HAP-1 (cell line): ENCODE results near the gene PRM2.
A peak's percentile ranks its signal among the peaks of the same experiment; 100 is the strongest.

Experiments used
- DNase-seq, 2 experiments: peaks; one replicate each; pipeline ENCODE4 v3.0.0-alpha.2; 2016 to 2020; ENCODE audit warnings: low spot score in 2 of 2
- H3K27me3 ChIP-seq: fragments of 250-450 bp; sonication (Bioruptor Pico); 2 replicates; pipeline ENCODE4 v1.5.1; 2020; ENCODE audit warnings: low read depth, mild to moderate bottlenecking, moderate library complexity
- H3K36me3 ChIP-seq: fragments of 250-450 bp; sonication (Bioruptor Pico); replicated peaks from 2 replicates; pipeline ENCODE4 v1.5.1; 2020; ENCODE audit warnings: mild to moderate bottlenecking
- H3K4me1 ChIP-seq: fragments of 250-450 bp; sonication (Bioruptor Pico); 2 replicates; pipeline ENCODE4 v1.5.1; 2020; ENCODE audit warnings: mild to moderate bottlenecking
- H3K4me3 ChIP-seq: fragments of 250-450 bp; sonication (Bioruptor Pico); 2 replicates; pipeline ENCODE4 v1.5.1; 2020; ENCODE audit warnings: mild to moderate bottlenecking, moderate library complexity
- H3K9me3 ChIP-seq: fragments of 250-450 bp; sonication (Bioruptor Pico); 2 replicates; pipeline ENCODE4 v1.5.1; 2020; ENCODE audit warnings: mild to moderate bottlenecking, moderate library complexity
- in situ Hi-C: fragments of 300-500 bp; cut with MboI; formaldehyde crosslinking; loops from 3 replicates; pipeline ENCODE4 v1.14.3; 2020; ENCODE audit warnings: low sequenced_read_pairs, inconsistent platforms, mixed read lengths

The PRM2 gene

DNA sequence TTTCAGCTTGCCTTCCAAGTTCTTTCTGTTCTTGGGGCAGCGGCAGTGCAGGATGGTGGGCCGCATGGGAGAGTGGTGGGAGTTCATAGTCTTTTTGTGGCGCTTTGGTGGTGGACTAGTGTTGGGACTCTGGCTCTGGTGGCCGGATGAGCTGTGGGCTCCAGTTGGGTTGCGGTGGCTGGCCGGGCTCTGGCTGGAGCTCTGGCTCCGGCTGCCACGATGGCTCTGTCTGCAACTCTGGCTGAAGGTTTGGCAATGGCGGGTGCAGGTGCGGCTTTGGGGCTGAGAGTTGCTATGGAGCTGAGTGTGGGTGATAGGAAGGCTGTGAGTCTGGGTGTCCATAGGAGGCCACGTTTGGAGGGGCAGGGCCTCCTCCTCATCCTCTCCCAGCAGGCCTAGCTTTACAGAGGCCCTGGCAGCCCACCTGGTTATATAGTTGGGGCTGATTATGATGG lies 7.3 kb downstream of the PRM2 start, which contains the start of gene TNP2:
Gene TNP2 (minus strand): TSS at position 405 of the 455 bp plus-strand sequence. CDS start 63 bp downstream, at position 342.
- Histone ChIP-seq H3K36me3 (no peaks in the 10 kb centered on the region), H3K27me3 (no peaks in the 10 kb centered on the region), H3K4me1 (no peaks in the 10 kb centered on the region), H3K9me3 (no peaks in the 10 kb centered on the region), H3K4me3 (no peak within 1 kb of the TSS)
- DNase-seq, result no peak
- in situ Hi-C loops, result no loop called here

DNA sequence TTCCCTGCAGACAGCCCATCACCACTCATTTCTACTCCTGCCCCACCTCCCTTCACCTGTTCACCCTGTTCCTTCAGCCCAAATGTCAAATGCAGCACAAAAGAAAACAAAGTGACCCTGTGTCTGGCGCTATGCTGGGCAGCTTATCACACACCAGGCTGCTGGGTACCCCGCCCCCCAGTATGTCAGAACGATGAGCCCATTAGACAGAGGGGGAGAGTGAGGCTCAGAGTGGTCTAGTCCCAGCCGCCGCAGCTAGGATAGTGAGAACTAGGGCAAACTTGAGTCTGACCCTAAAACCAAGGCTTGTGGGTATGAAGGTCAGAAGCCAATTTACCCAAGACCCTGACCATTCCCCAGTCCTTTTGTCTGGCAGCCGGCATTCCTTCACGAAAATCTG lies 11.2 kb downstream of the PRM2 start:
- H3K4me3 ChIP-seq, result no peak overlapping the region
- H3K9me3 ChIP-seq, result no peaks in the 10 kb centered on the region
- H3K4me1 ChIP-seq, result no peaks in the 10 kb centered on the region
- H3K27me3 ChIP-seq, result no peaks in the 10 kb centered on the region
- H3K36me3 ChIP-seq, result no peaks in the 10 kb centered on the region
- no peak for DNase-seq
- in situ Hi-C loops, result no loop called here

DNA sequence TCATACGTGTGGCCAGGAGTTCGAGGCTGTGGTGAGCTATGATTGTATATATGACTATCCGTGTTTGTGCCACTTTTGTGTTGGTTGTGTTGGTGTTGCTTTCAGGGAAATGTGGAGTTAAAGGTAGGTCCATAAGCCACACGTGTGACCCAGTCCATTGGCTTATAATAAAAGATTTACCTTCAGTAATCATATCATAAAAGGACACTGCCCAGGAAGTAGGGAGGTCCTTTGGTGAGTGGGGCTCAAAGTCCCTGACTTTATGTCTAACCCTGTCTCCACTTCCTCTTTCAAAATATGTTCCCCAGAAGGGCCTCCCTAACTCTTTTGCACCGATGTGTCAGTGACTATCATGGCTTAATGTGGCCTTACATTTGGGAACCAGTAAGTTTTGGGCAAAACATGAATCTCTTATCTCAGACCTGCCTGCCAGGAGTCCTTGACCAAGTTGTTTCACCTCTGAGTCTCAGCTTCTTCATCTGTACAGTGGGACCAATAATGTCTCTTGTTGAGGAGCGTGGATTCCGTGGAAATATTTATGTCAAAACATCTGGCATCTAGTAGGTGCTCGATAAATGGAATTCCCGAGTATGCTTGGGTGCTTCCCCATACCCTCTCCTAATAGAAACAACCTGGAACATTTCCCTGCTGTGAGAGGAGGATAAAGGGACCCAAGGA lies 12.0 kb downstream of the PRM2 start:
- H3K27me3 ChIP-seq, result no peaks in the 10 kb centered on the region
- no peaks in the 10 kb centered on the region for H3K9me3 ChIP-seq
- DNase-seq, result no peak
- in situ Hi-C loops, result loop anchor here (5.0 kb wide), 1 partner anchor 297 kb away; no protein-coding TSS in a partner anchor
- no peaks in the 10 kb centered on the region for H3K36me3 ChIP-seq
- H3K4me1 ChIP-seq, result no peaks in the 10 kb centered on the region
- no peak overlapping the region for H3K4me3 ChIP-seq

DNA sequence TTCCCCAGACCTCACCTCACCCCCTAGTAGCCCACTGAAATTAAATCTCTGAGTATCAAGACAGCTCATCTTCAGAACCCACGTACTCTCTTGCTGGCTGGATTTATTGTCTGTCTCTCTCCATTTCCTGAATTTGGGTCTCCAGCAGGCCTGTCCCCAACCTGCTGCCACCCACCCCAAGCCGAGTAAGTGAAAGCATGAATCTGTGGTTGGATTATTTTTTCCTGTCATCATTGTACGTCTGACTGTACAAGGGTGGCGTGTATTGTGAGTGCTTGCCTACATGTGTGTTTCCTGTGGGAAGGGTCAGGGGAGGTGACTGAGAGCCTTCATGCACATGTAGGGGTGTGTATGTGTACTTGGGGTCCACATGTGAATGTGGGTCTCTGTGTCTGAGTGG lies 12.5 kb downstream of the PRM2 start:
- Histone ChIP-seq H3K36me3 (no peaks in the 10 kb centered on the region), H3K4me3 (no peak overlapping the region), H3K9me3 (no peaks in the 10 kb centered on the region), H3K4me1 (no peaks in the 10 kb centered on the region), H3K27me3 (no peaks in the 10 kb centered on the region)
- no peak for DNase-seq
- in situ Hi-C loops, result loop anchor here (5.0 kb wide), 1 partner anchor 296 kb away; no protein-coding TSS in a partner anchor

DNA sequence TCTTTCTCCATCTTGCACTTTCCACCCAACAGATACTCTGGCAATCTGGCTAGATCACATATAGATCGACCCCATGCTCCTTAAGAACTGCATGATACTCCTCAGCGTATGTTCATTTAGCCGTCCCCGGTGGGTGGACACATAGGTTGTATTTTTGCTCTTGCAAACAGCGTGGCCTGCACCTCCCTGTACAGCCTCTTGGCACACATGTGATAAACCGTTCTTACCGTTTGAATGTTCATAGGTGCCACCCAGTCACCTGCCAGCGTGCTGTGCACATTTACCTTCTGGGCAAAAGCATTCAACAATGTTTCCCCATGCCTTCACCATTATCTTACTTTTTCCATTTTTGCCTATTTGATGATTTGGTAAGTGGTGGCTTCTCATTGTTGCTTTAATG lies 13.4 kb downstream of the PRM2 start:
- H3K36me3 ChIP-seq, result no peaks in the 10 kb centered on the region
- H3K4me3 ChIP-seq, result no peak overlapping the region
- no peaks in the 10 kb centered on the region for H3K9me3 ChIP-seq
- in situ Hi-C loops, result loop anchor here (5.0 kb wide), 1 partner anchor 296 kb away; no protein-coding TSS in a partner anchor
- H3K27me3 ChIP-seq, result no peaks in the 10 kb centered on the region
- no peaks in the 10 kb centered on the region for H3K4me1 ChIP-seq
- no peak for DNase-seq

DNA sequence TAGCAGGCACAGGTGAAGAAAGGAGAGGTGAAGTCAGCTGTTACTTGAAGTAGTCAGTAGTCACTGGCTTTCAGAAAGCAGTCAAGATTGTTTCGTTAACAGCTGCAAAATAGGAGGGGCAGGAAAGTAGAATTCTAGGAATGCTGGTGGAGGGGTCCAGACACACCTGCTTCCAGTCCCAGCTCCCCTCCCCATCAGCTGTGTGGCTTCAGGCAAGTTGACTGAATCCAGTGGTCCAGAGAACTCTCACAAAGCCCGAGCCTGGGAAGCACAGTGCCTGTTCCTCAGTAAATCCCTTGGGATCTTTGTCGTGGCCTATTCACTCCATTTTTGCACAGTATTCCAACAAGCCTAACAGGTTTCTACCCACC lies 15.7 kb downstream of the PRM2 start:
- in situ Hi-C loops, result loop anchor here (5.0 kb wide), 1 partner anchor 293 kb away; no protein-coding TSS in a partner anchor
- Histone ChIP-seq H3K36me3 (no peaks in the 10 kb centered on the region), H3K4me1 (peaks cover 4% of the 10 kb centered on the region), H3K4me3 (no peak overlapping the region), H3K27me3 (no peaks in the 10 kb centered on the region), H3K9me3 (no peaks in the 10 kb centered on the region)
- DNase-seq, result no peak

DNA sequence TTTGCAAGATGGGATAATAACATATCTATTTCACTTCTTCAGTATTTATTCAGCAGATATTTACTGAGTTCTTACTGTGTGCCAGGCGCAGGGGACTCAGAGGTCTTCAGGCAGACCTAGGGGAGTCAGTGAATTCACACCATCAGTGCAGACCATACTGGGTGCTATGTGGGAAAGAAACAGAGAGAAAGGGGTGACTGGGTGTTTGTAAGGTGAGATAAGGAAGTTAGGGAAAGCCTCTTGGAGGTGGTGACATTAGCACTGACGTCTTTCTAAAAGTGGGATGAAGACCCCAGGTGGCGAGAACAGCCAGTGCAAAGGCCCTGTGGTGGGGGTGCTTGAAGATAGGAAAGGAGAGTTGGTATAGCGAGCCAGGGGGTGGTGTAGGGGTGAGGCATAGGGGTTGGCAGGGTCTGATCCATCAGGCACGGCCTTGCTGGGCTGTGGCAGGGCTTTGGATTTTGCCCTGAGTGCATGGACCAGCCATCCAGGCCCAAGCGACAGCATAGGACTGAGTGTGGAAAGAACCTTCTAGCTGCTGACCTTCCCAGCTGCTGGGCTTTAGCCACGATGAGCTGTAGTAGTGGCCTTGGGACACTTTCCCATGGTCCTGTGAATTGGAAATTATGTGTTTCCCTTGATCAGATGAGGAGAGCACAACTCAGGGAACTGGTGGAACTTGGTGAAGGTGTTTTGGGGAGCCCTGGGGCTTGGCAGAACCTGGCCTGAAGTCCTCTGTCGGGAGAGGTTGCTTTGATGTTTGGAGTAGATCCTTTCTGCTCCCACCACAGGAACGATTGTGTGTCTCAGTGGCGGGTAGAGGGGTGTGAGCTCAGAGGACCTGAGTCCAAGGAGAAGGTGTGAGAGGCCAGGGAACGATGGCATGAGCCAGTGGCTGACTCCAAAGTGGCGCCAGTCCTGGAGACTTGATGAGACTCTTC lies 16.4 kb downstream of the PRM2 start:
- no peak for DNase-seq
- in situ Hi-C loops, result loop anchor here (5.0 kb wide), 1 partner anchor 293 kb away; no protein-coding TSS in a partner anchor
- Histone ChIP-seq H3K9me3 (no peaks in the 10 kb centered on the region), H3K36me3 (no peaks in the 10 kb centered on the region), H3K4me3 (no peak overlapping the region), H3K27me3 (no peaks in the 10 kb centered on the region), H3K4me1 (peaks cover 4% of the 10 kb centered on the region)

DNA sequence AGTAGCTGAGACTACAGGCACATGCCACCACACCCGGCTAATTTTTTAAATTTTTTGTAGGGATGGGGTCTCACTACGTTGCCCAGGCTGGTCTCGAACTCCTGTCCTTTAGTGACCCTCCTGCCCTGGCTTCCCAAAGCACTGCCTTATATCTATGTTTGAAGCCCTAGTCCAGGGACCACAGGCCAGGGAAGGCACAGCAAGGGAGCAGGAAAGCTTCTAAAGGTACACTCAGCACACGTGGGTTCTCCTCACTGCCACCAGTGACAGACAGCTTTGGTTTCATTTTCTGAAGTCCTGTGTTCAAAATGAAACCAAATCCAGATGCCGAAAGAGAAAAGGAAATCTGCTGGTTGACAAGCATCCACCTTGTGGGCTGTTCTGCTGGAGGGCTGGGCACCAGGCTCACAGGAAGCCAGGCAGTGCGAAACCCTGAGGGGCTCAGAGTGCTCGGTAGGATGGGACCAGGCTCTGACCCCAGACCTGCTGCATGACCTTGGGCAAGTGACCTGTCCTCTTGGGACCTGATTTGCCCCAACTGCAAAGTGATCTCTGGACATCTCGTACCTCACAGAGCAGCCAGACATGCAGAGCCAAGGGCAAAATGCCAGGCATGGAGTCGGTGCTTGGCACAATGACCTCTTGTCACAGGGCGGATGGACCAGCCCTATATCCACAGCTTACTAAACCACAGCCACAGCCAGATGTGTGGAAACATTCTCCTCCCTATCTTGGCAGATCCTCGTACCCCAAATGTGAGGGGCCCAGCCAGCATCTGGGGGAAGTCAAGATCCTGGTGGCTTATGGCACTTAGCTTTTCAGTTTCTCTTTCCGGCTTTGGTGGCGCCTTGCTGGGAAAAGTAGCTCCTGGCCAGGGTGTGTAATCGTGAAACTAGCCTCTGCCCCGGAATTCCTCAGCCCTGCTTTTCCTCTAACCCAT lies 17.5 kb downstream of the PRM2 start:
- DNase-seq, result no peak
- no peak overlapping the region for H3K4me3 ChIP-seq
- H3K27me3 ChIP-seq, result no peaks in the 10 kb centered on the region
- H3K4me1 ChIP-seq, result peaks cover 11% of the 10 kb centered on the region
- in situ Hi-C loops, result no loop called here
- no peaks in the 10 kb centered on the region for H3K36me3 ChIP-seq
- no peaks in the 10 kb centered on the region for H3K9me3 ChIP-seq

DNA sequence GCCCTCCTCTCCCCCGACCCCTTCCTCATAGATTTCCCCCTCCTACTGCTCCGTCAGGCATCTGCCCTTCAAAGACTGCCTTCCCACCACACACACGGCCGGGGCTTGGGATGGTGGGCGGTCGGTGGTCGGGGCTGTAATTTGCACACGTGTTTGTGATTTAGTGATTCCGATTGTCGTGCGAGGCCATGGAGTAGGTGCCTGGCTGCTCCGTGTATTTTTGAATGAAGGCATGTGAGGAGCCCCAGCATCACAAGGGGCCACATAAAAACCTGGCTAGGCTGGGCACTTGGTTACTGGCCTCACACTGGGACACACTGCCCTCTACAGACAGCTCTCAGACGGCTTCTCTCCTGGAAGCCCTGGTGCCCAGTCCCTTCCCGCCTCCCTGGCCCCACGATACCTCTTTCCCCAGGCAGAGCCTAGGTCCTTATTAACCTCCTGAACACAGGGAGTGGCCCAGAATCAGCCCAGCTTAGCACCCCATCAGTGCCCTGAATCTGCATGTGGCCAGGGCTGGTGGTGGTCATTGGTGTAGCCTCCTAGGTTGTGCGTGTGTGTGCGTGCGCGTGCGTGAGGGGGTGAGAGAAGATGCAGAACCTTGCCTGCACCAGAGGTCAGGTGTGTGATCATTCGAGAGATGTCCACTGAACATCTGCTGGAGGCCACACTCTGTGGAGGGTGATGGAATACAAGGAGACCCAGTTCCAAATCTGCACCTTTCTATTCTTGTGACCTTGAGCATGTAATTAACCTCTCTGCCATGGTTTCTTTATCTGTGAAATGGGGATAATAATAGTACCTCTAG lies 18.9 kb downstream of the PRM2 start:
- Histone ChIP-seq H3K4me3 (peak overlapping the region; percentile 77), H3K36me3 (no peaks in the 10 kb centered on the region), H3K4me1 (peaks cover 11% of the 10 kb centered on the region), H3K9me3 (no peaks in the 10 kb centered on the region), H3K27me3 (no peaks in the 10 kb centered on the region)
- in situ Hi-C loops, result no loop called here
- peak; percentile 79 to 84 for DNase-seq

DNA sequence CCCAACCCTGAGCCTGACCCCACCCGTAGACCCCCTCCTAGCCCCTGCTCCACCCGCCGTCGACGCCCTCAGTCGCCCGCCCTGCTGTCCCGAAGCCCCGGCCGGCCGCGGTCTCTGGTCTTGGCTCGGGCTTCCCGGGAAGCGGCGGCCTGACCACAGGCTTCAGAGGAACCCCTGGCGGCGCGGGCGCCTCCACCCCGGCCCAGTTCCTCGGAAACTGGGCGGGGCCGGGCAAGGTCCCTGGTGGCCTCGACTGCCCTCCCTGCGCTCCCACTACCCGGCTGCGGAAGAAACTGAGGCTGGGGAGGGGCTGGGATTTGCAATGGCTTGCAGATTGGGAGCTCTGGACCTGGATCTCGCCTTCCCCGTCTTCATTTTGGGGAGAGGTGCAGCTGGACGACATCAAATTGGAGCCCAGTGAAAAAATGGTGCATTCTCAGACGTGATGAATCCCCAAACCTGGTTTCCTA lies 19.6 kb downstream of the PRM2 start:
- H3K4me3 ChIP-seq, result peak overlapping the region; percentile 77
- in situ Hi-C loops, result no loop called here
- no peaks in the 10 kb centered on the region for H3K9me3 ChIP-seq
- no peaks in the 10 kb centered on the region for H3K27me3 ChIP-seq
- H3K36me3 ChIP-seq, result no peaks in the 10 kb centered on the region
- H3K4me1 ChIP-seq, result peaks cover 11% of the 10 kb centered on the region
- peak; percentile 31 to 75 for DNase-seq

DNA sequence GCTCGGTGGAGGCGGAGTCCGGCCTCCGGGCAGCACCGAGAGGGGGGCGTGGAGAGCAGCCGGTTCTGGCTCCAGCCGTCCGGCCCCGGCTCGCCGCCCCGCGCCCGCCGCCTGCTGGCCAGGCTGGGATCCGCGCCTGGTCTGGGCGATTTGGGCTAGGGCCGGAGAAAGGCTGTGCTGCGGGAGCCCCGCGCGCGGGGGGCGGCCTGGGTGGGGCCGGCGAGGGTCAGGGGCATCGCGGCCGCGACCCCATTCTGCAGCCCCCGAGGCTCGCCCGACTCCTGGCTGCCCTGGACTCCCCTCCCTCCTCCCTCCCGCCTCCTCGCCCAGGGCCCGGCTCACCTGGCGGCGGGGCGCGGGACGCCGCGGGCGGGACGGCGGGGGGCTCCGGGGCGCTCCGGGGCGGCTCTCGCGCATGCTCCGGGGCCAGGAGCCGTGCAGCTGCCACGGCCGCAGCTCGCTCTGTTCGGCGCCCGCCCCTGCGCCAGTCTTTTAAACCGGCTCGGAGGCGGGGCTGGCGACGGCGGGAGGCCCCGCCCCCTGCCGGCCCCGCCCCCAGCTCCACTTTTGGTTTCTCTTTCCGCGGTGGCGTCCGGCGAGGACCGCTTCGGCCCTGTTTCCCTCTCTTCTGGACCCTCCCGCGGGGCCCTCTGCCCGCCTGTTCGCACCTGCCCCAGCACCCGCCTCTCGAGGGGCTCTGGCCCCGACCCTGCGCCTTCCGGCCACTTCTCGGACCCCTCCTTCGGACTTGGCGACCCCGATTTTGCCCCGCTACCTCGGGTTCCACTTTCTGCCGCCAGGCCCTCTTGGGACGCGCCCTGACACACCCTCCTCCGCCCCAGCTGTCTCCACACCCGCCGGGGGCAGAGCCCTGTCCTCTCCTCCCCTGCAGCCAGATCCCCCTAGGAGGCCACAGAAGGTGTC lies 20.3 kb downstream of the PRM2 start, which contains the start of gene SOCS1:
Gene SOCS1 (minus strand): TSS at position 468 of the 924 bp plus-strand sequence. CDS start 726 bp downstream, outside the sequence.
- Histone ChIP-seq H3K9me3 (no peaks in the 10 kb centered on the region), H3K4me3 (peak within 1 kb of the TSS; percentile 77), H3K4me1 (peaks cover 11% of the 10 kb centered on the region), H3K27me3 (no peaks in the 10 kb centered on the region), H3K36me3 (no peaks in the 10 kb centered on the region)
- in situ Hi-C loops, result no loop called here
- DNase-seq, result peak; percentile 77 to 87
